Spleen (tissue), 11 donors: ENCODE measurements around the gene RIPK1. TPM values are rescaled to one million over a fixed set of nuclear protein-coding genes. Genes with fewer than 3 reads are reported as not detected.
A peak's percentile ranks its signal among the peaks of the same experiment; 100 is the strongest.
"Not testable (repeated sequence)": the region's sequence is repeated elsewhere in the genome, so short reads cannot be mapped to it uniquely, and the experiment has no call there.

Experiments
- DNase-seq: peaks from one replicate; pipeline ENCODE4 v3.0.0-alpha.2; 2020
- H3K27ac ChIP-seq, 8 donors: fragments of 200-600 bp; sonication (generic) in 7 of 8; 1 replicate in 4 of 8; 2 replicates in 4 of 8; pipeline versions ENCODE4 v1.5.0 to v1.8.0; 2016 to 2021; ENCODE audit warnings: inconsistent platforms in 4 of 8, mild to moderate bottlenecking in 4 of 8, moderate library complexity in 1 of 8
- H3K27me3 ChIP-seq, 7 donors: fragments of 200-600 bp; sonication (generic) in 6 of 7; replicated peaks in 1 of 7; 1 replicate in 4 of 7; 2 replicates in 3 of 7; pipeline versions ENCODE4 v1.5.0 to v1.8.0; 2016 to 2021; ENCODE audit warnings: inconsistent platforms in 3 of 7, mild to moderate bottlenecking in 1 of 7
- H3K36me3 ChIP-seq, 6 donors: fragments of 200-600 bp; sonication (generic) in 5 of 6; 1 replicate in 4 of 6; 2 replicates in 2 of 6; pipeline versions ENCODE4 v1.5.0 to v1.8.0; 2016 to 2021; ENCODE audit warnings: inconsistent platforms in 2 of 6
- H3K4me1 ChIP-seq, 6 donors: fragments of 200-600 bp; sonication (generic) in 5 of 6; 1 replicate in 3 of 6; 2 replicates in 3 of 6; pipeline versions ENCODE4 v1.5.0 to v1.8.0; 2016 to 2021; ENCODE audit warnings: inconsistent platforms in 3 of 6
- H3K4me3 ChIP-seq, 8 donors: fragments of 200-600 bp; sonication (generic) in 7 of 8; 1 replicate in 4 of 8; 2 replicates in 4 of 8; pipeline versions ENCODE4 v1.5.0 to v1.8.0; 2016 to 2021; ENCODE audit warnings: inconsistent platforms in 4 of 8, mild to moderate bottlenecking in 4 of 8, moderate library complexity in 2 of 8
- H3K9me3 ChIP-seq, 8 donors: fragments of 200-600 bp; sonication (generic) in 7 of 8; 1 replicate in 4 of 8; 2 replicates in 4 of 8; pipeline versions ENCODE4 v1.5.0 to v1.8.0; 2016 to 2021; ENCODE audit warnings: inconsistent platforms in 4 of 8
- POLR2A ChIP-seq, 3 donors: fragments of 450-650 bp; IDR thresholded peaks; one replicate each; pipeline ENCODE4 v1.5.1; 2017; ENCODE audit warnings: antibody characterized with exemption in 3 of 3, mild to moderate bottlenecking in 1 of 3
- POLR2AphosphoS5 ChIP-seq, 3 donors: sonication (generic); formaldehyde crosslinking; IDR thresholded peaks; one replicate each; pipeline ENCODE4 v1.5.1; 2017; ENCODE audit warnings: antibody characterized with exemption in 3 of 3
- WGBS, 5 donors: extraction: QIAGEN DNeasy Blood & Tissue Kit in 3 of 5; methylation state at CpG; one replicate each; pipeline versions ENCODE4 v1.1.5 to v1.1.7; 2013 to 2018; 5-methylcytosine and 5-hydroxymethylcytosine counted together
- intact Hi-C: fragments of 100-400 bp; cut with DNase I; formaldehyde crosslinking; loops from one replicate; pipeline ENCODE4 v1.15.0; 2023; ENCODE audit warnings: low total_unique reads
- polyA plus RNA-seq, 3 donors: library from polyadenylated mRNA; stranded (reverse); fragments of 200-250 nt; gene quantifications; one replicate each; pipeline ENCODE4 v1.2.1, GENCODE V29; 2013
- total RNA-seq, 7 donors: library from RNA; depleted of rRNA in 3 of 7; stranded (reverse); fragments of >200 nt in 3 of 7; fragmentation: NEBNext Ultra II Directional in 4 of 7; extraction: Animal tissue kit (Norgen Biotek cat#: 25700) in 4 of 7; gene quantifications; one replicate each; pipeline versions ENCODE4 v1.1.0 to v1.2.1, GENCODE V29; 2016 to 2021
- TF ChIP-seq, protein P1 (sequence below), 11 experiments: fragments of 200-600 bp in 7 of 11; fragments of 450-650 bp in 4 of 11; sonication (generic) in 4 of 11; IDR thresholded peaks in 8 of 11; conservative IDR thresholded peaks in 3 of 11; 1 replicate in 7 of 11; 2 replicates in 4 of 11; pipeline versions ENCODE4 v1.4.0 to v1.8.0; 2016 to 2021; ENCODE audit warnings: antibody characterized with exemption in 11 of 11, inconsistent platforms in 4 of 11, mild to moderate bottlenecking in 1 of 11
- donor health status: healthy with polysubstance abuse.
- donor health status: DM: no; HTN: no; CAD: no; lungs with moderate emphysema.
- donor health status: DM: no; HTN: no; CAD: no.
- donor health status: Bipolar disorder and iron deficiency.
- donor health status: healthy.
- donor health status: DM: no; HTN: no; CAD: no.
- donor health status: DM: yes; HTN: yes; CAD: no.

RIPK1 gene
- total and polyA plus RNA-seq, 10 donors = 8.7 to 37.1 (median 27.1) TPM

DNA sequence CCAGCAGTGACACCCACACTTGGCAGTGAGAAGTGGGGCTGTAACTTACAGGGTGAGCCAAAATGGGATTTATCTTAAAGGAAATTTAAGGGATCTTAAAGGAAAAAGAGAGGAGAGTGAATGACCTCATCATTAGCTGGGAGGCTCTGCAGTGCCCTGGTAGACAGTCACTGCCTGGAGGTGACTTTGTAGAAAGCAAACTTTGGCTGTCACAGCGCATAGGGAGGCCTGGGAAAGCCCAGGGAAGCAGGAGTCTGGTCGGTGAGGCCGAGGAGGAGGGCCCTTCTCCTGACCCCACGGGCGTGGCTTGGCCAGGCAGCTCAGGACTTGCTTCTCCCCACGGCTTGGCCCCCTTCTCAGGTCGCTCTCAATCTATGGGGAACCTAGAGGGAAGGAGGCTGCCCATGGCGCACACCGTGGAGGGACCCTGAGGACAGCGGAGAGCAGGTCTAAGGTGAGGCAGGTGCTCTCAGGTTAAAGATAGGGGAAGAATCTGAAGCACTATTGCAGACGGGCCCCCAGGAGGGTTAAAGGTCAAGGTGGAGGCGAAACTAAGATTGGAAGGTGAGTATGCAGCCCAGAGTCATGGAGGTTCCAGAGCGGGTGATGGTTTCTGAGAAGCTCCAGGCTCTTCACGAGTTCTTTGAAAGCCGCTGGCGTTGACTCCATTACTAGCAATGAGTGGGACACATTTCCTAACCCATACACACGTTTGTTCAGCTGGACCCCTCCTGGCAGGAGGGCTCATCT is 15.6 kb upstream of the RIPK1 start:
- Histone ChIP-seq H3K9me3 (no peaks in the 10 kb centered on the region), H3K4me3 (peak overlapping the region in 3 of 8 donors; percentile 46 to 71 (median 48)), H3K36me3 (no peaks in the 10 kb centered on the region), H3K27ac (peak overlapping the region in 2 of 8 donors; percentile 81 to 88), H3K27me3 (peaks cover 0 to 12% (median 0%) of the 10 kb centered on the region in 7 donors), H3K4me1 (peaks cover 0 to 37% (median 24%) of the 10 kb centered on the region in 6 donors)
- 78 to 88% (median 88%) methylated on average over 17 of the region's 17 CpGs for WGBS, 5 donors
- intact Hi-C loops = no loop called here
- DNase-seq = no peak
- TF ChIP-seq, protein P1, sequence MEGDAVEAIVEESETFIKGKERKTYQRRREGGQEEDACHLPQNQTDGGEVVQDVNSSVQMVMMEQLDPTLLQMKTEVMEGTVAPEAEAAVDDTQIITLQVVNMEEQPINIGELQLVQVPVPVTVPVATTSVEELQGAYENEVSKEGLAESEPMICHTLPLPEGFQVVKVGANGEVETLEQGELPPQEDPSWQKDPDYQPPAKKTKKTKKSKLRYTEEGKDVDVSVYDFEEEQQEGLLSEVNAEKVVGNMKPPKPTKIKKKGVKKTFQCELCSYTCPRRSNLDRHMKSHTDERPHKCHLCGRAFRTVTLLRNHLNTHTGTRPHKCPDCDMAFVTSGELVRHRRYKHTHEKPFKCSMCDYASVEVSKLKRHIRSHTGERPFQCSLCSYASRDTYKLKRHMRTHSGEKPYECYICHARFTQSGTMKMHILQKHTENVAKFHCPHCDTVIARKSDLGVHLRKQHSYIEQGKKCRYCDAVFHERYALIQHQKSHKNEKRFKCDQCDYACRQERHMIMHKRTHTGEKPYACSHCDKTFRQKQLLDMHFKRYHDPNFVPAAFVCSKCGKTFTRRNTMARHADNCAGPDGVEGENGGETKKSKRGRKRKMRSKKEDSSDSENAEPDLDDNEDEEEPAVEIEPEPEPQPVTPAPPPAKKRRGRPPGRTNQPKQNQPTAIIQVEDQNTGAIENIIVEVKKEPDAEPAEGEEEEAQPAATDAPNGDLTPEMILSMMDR (IDR thresholded peaks at IDR 0.05 in 8 of 11, conservative IDR thresholded peaks at IDR 0.05 in 3 of 11) = no peak
- TF ChIP-seq POLR2AphosphoS5 (IDR thresholded peaks at IDR 0.05) = no peak
- no peak for TF ChIP-seq POLR2A (IDR thresholded peaks at IDR 0.05)

DNA sequence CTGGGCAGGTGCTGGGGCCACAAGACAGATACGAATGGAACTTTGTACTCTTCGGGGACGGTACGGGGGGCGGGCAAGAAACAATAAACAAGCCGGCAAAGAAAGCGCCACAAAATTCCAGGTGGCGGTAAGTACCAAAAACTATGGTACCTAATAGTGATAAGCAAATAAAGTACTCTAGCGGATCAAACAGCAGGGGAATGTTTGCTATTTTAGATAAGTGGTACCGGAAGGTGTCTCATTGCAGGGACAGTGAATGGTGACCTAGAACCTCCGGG is 15.1 kb upstream of the RIPK1 start:
- H3K27me3 ChIP-seq = peaks cover 0 to 8% (median 0%) of the 10 kb centered on the region in 7 donors
- DNase-seq = no peak
- H3K27ac ChIP-seq = peak overlapping the region in 6 of 8 donors; percentile 59 to 88 (median 74)
- H3K36me3 ChIP-seq = no peaks in the 10 kb centered on the region
- H3K4me3 ChIP-seq = peak overlapping the region; percentile 8 to 71 (median 43)
- H3K9me3 ChIP-seq = no peaks in the 10 kb centered on the region
- H3K4me1 ChIP-seq = peaks cover 0 to 37% (median 24%) of the 10 kb centered on the region in 6 donors
- intact Hi-C loops = no loop called here
- TF ChIP-seq, protein P1 (IDR thresholded peaks at IDR 0.05 in 8 of 11, conservative IDR thresholded peaks at IDR 0.05 in 3 of 11) = no peak
- TF ChIP-seq POLR2AphosphoS5 (IDR thresholded peaks at IDR 0.05) (no peak), POLR2A (IDR thresholded peaks at IDR 0.05) (no peak)
- WGBS, 5 donors = 62 to 72% (median 65%) methylated on average over 11 of the region's 11 CpGs

DNA sequence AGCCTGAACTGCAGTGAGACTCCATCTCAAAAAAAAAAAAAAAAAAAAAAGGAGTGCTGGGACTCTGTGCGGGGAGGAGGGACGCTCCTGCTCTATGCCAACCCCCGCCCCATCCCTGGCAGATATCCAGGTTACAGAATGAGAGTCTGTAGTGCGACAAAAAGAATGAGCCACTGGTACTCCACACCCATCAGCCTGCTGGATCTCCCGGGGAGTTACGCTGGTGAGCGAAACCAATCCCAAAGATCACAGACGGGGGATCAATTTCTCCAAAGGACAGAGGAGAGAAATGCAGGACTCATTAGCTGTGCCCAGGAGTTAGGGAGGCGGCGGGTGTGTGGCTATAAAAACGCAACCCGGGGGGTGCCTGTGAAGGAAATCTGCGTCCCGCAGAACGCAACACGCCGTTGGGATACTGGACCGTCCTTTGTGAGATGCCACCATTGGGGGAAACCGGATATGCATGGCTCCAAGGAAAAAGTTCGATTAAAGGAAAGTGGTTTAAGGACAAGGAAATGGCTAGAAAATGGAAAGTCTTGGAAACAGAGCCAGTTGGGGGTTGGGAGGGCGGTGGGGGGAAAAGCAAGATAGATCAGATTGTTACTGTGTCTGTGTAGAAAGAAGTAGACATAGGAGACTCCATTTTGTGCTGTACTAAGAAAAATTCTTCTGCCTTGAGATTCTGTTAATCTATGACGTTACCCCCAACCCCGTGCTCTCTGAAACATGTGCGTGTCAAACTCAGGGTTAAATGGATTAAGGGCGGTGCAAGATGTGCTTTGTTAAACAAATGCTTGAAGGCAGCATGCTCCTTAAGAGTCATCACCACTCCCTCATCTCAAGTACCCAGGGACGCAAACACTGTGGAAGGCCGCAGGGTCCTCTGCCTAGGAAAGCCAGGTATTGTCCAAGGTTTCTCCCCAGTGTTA is 13.8 kb upstream of the RIPK1 start:
- H3K36me3 ChIP-seq, DNase-seq, H3K27me3 ChIP-seq, H3K9me3 ChIP-seq: not testable (repeated sequence)
- H3K4me3 ChIP-seq = peak overlapping the region in 4 of 8 donors; percentile 38 to 71 (median 46)
- WGBS, 5 donors = 46 to 69% (median 52%) methylated on average over 27 of the region's 27 CpGs
- intact Hi-C loops = loop anchor here (2.0 to 5.0 kb wide), 2 partner anchors 56 to 207 kb away; partner anchors contain the start of gene NQO2
- H3K4me1 ChIP-seq = peaks cover 0 to 45% (median 25%) of the 10 kb centered on the region in 6 donors
- H3K27ac ChIP-seq = peak overlapping the region in 2 of 8 donors; percentile 81 to 88

DNA sequence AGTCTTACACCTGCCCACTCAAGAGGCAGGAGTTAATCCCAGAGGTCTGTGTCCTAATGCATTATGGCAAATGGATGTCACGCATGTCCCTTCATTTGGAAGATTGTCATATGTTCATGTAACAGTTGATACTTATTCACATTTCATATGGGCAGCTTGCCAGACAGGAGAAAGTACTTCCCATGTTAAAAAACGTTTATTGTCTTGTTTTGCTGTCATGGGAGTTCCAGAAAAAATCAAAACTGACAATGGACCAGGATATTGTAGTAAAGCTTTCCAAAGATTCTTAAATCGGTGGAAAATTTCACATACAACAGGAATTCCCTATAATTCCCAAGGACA is 13.2 kb upstream of the RIPK1 start:
- not testable (repeated sequence) for H3K27ac ChIP-seq, H3K36me3 ChIP-seq, H3K4me3 ChIP-seq, H3K27me3 ChIP-seq, DNase-seq, H3K9me3 ChIP-seq
- peaks cover 0 to 46% (median 25%) of the 10 kb centered on the region in 6 donors for H3K4me1 ChIP-seq
- WGBS, 5 donors = 50 to 61% (median 57%) methylated on average over 3 of the region's 3 CpGs
- intact Hi-C loops = loop anchor here (2.0 to 5.0 kb wide), 2 partner anchors 56 to 208 kb away; partner anchors contain the start of gene NQO2
